IMR-90 (cell line): ENCODE results near the gene ATG12.

ENCODE experiments used
- BHLHE40 ChIP-seq: fragments of 150-350 bp; IDR thresholded peaks from 2 replicates; pipeline ENCODE4 v1.6.1; 2016; ENCODE audit warnings: mild to moderate bottlenecking, low read depth, low read length
- CEBPB ChIP-seq: IDR thresholded peaks from 2 replicates; pipeline ENCODE4 v1.6.1; 2012; ENCODE audit warnings: low read depth, low read length, improper control_type of control experiment
- CHD1 ChIP-seq: IDR thresholded peaks from 2 replicates; pipeline ENCODE4 v1.6.1; 2012; ENCODE audit warnings: low read depth, low read length, improper control_type of control experiment
- CTCF ChIP-seq: conservative IDR thresholded peaks from 2 replicates; pipeline ENCODE4 v1.5.1; 2012; ENCODE audit warnings: mild to moderate bottlenecking, low read depth, low read length, improper control_type of control experiment
- MAFK ChIP-seq: IDR thresholded peaks from 2 replicates; pipeline ENCODE4 v1.6.1; 2012; ENCODE audit warnings: low read depth, low read length, improper control_type of control experiment
- MXI1 ChIP-seq: IDR thresholded peaks from 2 replicates; pipeline ENCODE4 v1.6.1; 2012; ENCODE audit warnings: low read depth, mild to moderate bottlenecking, low read length, moderate library complexity, borderline replicate concordance
- NFE2L2 ChIP-seq: fragments of 150-350 bp; IDR thresholded peaks from 2 replicates; pipeline ENCODE4 v1.6.1; 2016; ENCODE audit warnings: low read depth, mild to moderate bottlenecking, low read length
- POLR2A ChIP-seq: IDR thresholded peaks from 2 replicates; pipeline ENCODE4 v1.6.1; 2012; ENCODE audit warnings: mild to moderate bottlenecking, low read depth, low read length
- RCOR1 ChIP-seq: IDR thresholded peaks from 2 replicates; pipeline ENCODE4 v1.6.1; 2012; ENCODE audit warnings: mild to moderate bottlenecking, low read length, improper control_type of control experiment; ENCODE audit not compliant: insufficient replicate concordance
- RFX5 ChIP-seq: IDR thresholded peaks from 2 replicates; pipeline ENCODE4 v1.8.0; 2012; ENCODE audit warnings: low read depth, mild to moderate bottlenecking, low read length, moderate library complexity
- SMC3 ChIP-seq: fragments of 150-350 bp; IDR thresholded peaks from 2 replicates; pipeline ENCODE4 v1.6.1; 2016; ENCODE audit warnings: low read depth, mild to moderate bottlenecking, antibody characterized with exemption, low read length, moderate library complexity
- USF2 ChIP-seq: fragments of 150-350 bp; IDR thresholded peaks from 2 replicates; pipeline ENCODE4 v1.6.1; 2017; ENCODE audit warnings: mild to moderate bottlenecking, antibody characterized with exemption, low read length, low read depth

- TF ChIP-seq CTCF (no peak), POLR2A (no peak), BHLHE40 (no peak), MAFK (no peak), MXI1 (no peak), RCOR1 (no peak), CEBPB (no peak), NFE2L2 (no peak), RFX5 (no peak), SMC3 (no peak), CHD1 (no peak), USF2 (no peak)
These were observed 1.6 kb upstream of the ATG12 start for GRCh38 chr5:115842952-115843351.
